ENCODE results near the gene PRR19. TPM values are rescaled to one million over a fixed set of nuclear protein-coding genes. Genes with fewer than 3 reads are reported as not detected.

Gene PRR19
- total RNA-seq, 2 donors from 2014 or later = 0.32 to 1.0 TPM

DNA sequence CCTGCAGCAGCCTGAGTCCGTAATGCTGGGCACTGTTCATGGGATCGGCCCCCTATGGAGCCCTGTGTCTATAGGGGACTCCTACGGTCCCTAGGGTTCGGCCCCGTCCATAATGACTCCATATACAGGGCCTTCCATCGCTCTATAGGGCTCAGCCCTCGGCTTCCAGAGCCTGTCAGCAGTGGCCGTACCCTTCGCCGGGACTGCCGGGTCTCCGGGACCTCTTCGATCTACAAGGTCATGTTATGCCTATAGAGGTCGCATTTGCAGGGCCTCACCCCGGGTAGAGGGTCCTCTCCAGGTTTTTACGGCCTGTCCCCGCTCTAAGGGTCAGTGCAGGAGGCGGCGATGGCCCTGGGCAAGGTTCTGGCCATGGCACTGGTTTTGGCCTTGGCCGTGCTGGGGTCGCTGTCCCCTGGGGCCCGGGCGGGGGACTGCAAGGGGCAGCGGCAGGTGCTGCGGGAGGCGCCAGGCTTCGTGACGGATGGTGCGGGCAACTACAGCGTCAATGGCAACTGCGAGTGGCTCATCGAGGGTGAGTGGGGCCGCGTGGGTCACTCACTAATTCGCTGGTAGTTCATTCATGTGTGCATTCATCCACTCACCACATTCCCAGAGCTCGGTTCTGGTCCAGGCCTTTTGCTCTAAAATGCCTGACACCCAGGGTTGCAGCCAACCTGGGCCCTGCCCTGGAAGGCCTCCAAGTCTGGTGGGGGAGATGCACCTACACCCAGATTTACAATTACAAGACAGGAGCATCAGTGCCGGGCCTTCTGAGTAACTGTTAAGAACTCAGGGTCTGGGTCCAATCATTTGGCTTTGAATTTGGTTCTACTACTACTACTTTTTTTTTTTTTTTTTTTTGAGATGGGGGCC is 24.2 kb downstream of the PRR19 start:
- H3K27me3 ChIP-seq = peaks cover 20% of the 10 kb centered on the region
- intact Hi-C loops (cut with DNase I) = loop anchor here (10.0 kb wide), 2 partner anchors 69 to 191 kb away; partner anchors contain the start of genes CNFN and POU2F2
- H3K27ac ChIP-seq = peak overlapping the region; percentile 63
- peak overlapping the region; percentile 94 for H3K4me3 ChIP-seq
- H3K36me3 ChIP-seq = no peaks in the 10 kb centered on the region
- peak overlapping the region; percentile 90 to 94 for H3K9ac ChIP-seq (ENCODE audit: low read depth in 2 of 2, low read length in 2 of 2)
- TF ChIP-seq, protein P1, sequence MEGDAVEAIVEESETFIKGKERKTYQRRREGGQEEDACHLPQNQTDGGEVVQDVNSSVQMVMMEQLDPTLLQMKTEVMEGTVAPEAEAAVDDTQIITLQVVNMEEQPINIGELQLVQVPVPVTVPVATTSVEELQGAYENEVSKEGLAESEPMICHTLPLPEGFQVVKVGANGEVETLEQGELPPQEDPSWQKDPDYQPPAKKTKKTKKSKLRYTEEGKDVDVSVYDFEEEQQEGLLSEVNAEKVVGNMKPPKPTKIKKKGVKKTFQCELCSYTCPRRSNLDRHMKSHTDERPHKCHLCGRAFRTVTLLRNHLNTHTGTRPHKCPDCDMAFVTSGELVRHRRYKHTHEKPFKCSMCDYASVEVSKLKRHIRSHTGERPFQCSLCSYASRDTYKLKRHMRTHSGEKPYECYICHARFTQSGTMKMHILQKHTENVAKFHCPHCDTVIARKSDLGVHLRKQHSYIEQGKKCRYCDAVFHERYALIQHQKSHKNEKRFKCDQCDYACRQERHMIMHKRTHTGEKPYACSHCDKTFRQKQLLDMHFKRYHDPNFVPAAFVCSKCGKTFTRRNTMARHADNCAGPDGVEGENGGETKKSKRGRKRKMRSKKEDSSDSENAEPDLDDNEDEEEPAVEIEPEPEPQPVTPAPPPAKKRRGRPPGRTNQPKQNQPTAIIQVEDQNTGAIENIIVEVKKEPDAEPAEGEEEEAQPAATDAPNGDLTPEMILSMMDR (IDR thresholded peaks at IDR 0.05) = no peak
- DNase-seq = peak; percentile 29
- H3K9me3 ChIP-seq = no peaks in the 10 kb centered on the region
- peaks cover 4% of the 10 kb centered on the region for H3K4me1 ChIP-seq

DNA sequence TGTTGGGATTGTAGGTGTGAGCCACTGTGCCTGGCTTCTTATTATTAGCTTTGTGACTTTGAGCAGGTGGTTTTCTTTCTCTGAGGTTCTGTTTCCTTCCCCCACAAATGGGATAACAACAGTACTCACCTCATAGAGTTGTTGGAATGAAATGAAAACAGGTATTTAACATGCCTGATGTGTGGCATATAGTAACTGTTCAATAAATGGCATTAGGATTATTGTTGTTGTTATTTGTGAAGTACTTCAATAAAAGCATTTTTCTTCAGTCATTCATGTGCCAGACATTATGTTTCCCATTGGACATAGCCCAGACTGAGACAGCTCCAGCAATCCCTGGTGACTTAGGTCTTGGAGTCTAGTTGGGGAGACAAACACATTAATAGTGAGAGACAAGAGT is 25.0 kb downstream of the PRR19 start:
- intact Hi-C loops (cut with DNase I) = loop anchor here (10.0 kb wide), 2 partner anchors 68 to 192 kb away; partner anchors contain the start of genes CNFN and POU2F2
- Histone ChIP-seq H3K27ac (no peak overlapping the region), H3K36me3 (no peaks in the 10 kb centered on the region), H3K9me3 (no peaks in the 10 kb centered on the region), H3K9ac (ENCODE audit: low read depth in 2 of 2, low read length in 2 of 2) (no peak overlapping the region), H3K4me3 (no peak overlapping the region), H3K27me3 (peaks cover 20% of the 10 kb centered on the region), H3K4me1 (peaks cover 4% of the 10 kb centered on the region)
- TF ChIP-seq, protein P1 (IDR thresholded peaks at IDR 0.05) = no peak
- DNase-seq = no peak

DNA sequence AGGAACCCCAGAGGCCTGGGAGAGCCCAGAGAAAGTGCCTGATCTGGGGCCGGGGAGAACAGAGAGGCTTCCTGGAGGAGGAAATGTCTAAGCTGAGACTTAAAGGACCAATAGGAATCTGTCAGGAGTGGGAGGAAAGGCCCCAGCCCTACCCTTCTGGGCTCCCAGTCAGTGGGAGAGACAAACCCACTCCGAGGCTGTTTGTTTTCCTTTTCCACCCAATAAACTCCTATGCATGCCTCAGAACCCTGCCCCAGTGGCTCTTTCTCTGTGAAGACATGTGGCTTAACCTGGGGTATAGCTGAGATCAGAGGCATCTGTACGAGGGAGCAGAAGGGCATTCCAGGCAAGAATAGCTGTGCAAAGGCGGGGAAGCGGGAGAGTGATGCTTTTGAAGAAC is 25.4 kb downstream of the PRR19 start:
- no peak overlapping the region for H3K27ac ChIP-seq
- H3K9ac ChIP-seq (ENCODE audit: low read depth in 2 of 2, low read length in 2 of 2) = no peak overlapping the region
- peaks cover 4% of the 10 kb centered on the region for H3K4me1 ChIP-seq
- DNase-seq = no peak
- TF ChIP-seq, protein P1 (IDR thresholded peaks at IDR 0.05) = no peak
- no peaks in the 10 kb centered on the region for H3K9me3 ChIP-seq
- no peak overlapping the region for H3K4me3 ChIP-seq
- peaks cover 20% of the 10 kb centered on the region for H3K27me3 ChIP-seq
- intact Hi-C loops (cut with DNase I) = loop anchor here (10.0 kb wide), 2 partner anchors 67 to 193 kb away; partner anchors contain the start of genes CNFN and POU2F2
- no peaks in the 10 kb centered on the region for H3K36me3 ChIP-seq

DNA sequence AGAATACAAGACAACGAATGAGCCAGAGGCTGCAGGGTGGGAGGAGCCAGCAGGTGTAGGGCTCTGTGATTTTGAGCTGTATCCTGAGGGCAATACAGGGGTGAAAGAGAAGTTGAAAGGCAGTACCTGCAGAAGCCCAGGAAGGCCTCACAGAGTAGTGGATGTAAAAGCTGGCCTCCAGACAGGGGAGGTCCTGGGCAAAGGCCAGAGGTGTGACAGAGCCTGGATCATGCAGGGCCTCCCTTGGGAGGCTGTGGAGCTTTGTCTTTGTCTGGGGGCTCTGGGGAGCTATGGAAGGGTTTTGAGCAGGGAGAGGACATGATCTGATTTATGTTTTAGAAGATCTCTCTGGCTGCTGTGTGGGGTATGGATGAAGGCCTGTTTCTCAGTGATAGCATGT is 26.2 kb downstream of the PRR19 start:
- DNase-seq = no peak
- H3K4me3 ChIP-seq = no peak overlapping the region
- H3K36me3 ChIP-seq = no peaks in the 10 kb centered on the region
- no peaks in the 10 kb centered on the region for H3K9me3 ChIP-seq
- H3K27ac ChIP-seq = no peak overlapping the region
- H3K4me1 ChIP-seq = peaks cover 4% of the 10 kb centered on the region
- H3K27me3 ChIP-seq = peaks cover 18% of the 10 kb centered on the region
- H3K9ac ChIP-seq (ENCODE audit: low read depth in 2 of 2, low read length in 2 of 2) = no peak overlapping the region
- intact Hi-C loops (cut with DNase I) = loop anchor here (10.0 kb wide), 2 partner anchors 67 to 193 kb away; partner anchors contain the start of genes CNFN and POU2F2
- TF ChIP-seq, protein P1 (IDR thresholded peaks at IDR 0.05) = no peak

DNA sequence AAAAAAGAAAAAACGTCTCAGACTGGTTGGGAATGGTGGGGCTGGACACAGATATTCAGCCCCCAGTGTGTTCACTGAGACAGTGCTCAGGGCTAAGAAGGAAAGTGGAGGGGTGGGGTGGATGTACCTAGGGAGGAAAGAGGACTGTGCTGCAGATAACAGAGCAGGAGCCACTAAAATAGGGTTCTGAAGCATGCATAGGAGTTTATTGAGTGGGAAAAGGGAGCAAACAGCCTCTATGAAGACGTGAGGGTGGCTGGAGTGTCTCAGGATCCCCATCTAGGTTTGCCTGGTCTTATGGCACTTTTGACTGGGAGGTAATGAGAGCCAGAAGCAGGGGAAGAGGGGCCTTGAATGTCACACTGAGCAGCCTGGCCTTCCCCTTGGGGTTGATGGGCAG is 26.9 kb downstream of the PRR19 start:
- Histone ChIP-seq H3K9ac (ENCODE audit: low read depth in 2 of 2, low read length in 2 of 2) (no peak overlapping the region), H3K9me3 (no peaks in the 10 kb centered on the region), H3K36me3 (no peaks in the 10 kb centered on the region), H3K27me3 (peaks cover 11% of the 10 kb centered on the region), H3K4me3 (no peak overlapping the region), H3K27ac (no peak overlapping the region), H3K4me1 (peaks cover 4% of the 10 kb centered on the region)
- intact Hi-C loops (cut with DNase I) = loop anchor here (10.0 kb wide), 2 partner anchors 66 to 194 kb away; partner anchors contain the start of genes CNFN and POU2F2
- DNase-seq = no peak
- TF ChIP-seq, protein P1 (IDR thresholded peaks at IDR 0.05) = no peak

Data from colonic mucosa (tissue), 4 donors.